Esophagus squamous epithelium (tissue), 4 donors: Measurements from ENCODE around the gene LEPROT.

Experiments used
- POLR2A ChIP-seq, 4 donors: fragments of 450-650 bp; IDR thresholded peaks; one replicate each; pipeline ENCODE4 v1.6.1; 2017; ENCODE audit warnings: antibody characterized with exemption in 4 of 4, mild to moderate bottlenecking in 4 of 4, moderate library complexity in 3 of 4
- TF ChIP-seq, protein P1 (sequence below), 6 experiments: fragments of 450-650 bp in 4 of 6; fragments of 200-600 bp in 2 of 6; sonication (generic) in 2 of 6; IDR thresholded peaks; one replicate each; pipeline ENCODE4 v1.5.1; 2016 to 2019; ENCODE audit warnings: antibody characterized with exemption in 6 of 6, mild to moderate bottlenecking in 4 of 6, moderate library complexity in 4 of 6

DNA sequence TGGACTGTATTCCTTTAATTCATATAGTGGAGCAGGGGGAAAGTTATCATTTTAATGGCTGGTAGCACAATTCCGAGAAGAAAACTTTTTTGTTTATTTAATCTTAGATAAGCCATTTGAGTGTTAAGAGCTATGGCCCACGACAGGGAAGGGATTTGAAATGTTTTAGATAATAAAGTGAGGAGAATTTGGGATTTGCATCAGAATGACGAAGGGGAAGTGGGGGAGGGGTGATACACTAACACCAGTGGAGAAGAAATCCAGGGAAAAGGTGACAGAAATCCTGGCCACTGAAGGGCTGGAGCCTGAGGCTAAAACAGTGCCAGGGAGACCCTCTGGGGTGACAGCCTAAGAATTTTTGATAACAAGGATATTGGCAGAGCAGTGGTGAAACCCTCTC lies 21.0 kb downstream of the LEPROT start:
- TF ChIP-seq, protein P1, sequence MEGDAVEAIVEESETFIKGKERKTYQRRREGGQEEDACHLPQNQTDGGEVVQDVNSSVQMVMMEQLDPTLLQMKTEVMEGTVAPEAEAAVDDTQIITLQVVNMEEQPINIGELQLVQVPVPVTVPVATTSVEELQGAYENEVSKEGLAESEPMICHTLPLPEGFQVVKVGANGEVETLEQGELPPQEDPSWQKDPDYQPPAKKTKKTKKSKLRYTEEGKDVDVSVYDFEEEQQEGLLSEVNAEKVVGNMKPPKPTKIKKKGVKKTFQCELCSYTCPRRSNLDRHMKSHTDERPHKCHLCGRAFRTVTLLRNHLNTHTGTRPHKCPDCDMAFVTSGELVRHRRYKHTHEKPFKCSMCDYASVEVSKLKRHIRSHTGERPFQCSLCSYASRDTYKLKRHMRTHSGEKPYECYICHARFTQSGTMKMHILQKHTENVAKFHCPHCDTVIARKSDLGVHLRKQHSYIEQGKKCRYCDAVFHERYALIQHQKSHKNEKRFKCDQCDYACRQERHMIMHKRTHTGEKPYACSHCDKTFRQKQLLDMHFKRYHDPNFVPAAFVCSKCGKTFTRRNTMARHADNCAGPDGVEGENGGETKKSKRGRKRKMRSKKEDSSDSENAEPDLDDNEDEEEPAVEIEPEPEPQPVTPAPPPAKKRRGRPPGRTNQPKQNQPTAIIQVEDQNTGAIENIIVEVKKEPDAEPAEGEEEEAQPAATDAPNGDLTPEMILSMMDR (IDR thresholded peaks at IDR 0.05) = no peak
- no peak for TF ChIP-seq POLR2A (IDR thresholded peaks at IDR 0.05)
